OCI-LY7 (cell line): ENCODE data around the gene FZD2.

Experiments used
- EZH2phosphoT487 ChIP-seq: fragments of 200-600 bp; sonication (generic); IDR thresholded peaks from 2 replicates; pipeline ENCODE4 v1.6.1; 2018; ENCODE audit warnings: low read depth, borderline replicate concordance, mild to moderate bottlenecking, mixed run types, antibody characterized with exemption, low read length, moderate library complexity, mixed read lengths
- TF ChIP-seq, protein P1 (sequence below): fragments of 200-600 bp; sonication (generic); conservative IDR thresholded peaks from 2 replicates; pipeline ENCODE4 v1.5.1; 2014; ENCODE audit warnings: mild to moderate bottlenecking, antibody characterized with exemption, low read length, moderate library complexity, mixed read lengths

GRCh38 chr17:44556832-44557606 lies at the start of gene FZD2:
- TF ChIP-seq, protein P1, sequence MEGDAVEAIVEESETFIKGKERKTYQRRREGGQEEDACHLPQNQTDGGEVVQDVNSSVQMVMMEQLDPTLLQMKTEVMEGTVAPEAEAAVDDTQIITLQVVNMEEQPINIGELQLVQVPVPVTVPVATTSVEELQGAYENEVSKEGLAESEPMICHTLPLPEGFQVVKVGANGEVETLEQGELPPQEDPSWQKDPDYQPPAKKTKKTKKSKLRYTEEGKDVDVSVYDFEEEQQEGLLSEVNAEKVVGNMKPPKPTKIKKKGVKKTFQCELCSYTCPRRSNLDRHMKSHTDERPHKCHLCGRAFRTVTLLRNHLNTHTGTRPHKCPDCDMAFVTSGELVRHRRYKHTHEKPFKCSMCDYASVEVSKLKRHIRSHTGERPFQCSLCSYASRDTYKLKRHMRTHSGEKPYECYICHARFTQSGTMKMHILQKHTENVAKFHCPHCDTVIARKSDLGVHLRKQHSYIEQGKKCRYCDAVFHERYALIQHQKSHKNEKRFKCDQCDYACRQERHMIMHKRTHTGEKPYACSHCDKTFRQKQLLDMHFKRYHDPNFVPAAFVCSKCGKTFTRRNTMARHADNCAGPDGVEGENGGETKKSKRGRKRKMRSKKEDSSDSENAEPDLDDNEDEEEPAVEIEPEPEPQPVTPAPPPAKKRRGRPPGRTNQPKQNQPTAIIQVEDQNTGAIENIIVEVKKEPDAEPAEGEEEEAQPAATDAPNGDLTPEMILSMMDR, result no peak
- no peak for TF ChIP-seq EZH2phosphoT487
